ENCODE data around the gene DHRSX. TPM values are rescaled to one million over a fixed set of nuclear protein-coding genes. Genes with fewer than 3 reads are reported as not detected.
A peak's percentile ranks its signal among the peaks of the same experiment; 100 is the strongest.
"Not testable (repeated sequence)": the region's sequence is repeated elsewhere in the genome, so short reads cannot be mapped to it uniquely, and the experiment has no call there.

The DHRSX gene
- total RNA-seq, 6 donors from 2014 or later = 18.2 to 34.8 (median 21.2) TPM

DNA sequence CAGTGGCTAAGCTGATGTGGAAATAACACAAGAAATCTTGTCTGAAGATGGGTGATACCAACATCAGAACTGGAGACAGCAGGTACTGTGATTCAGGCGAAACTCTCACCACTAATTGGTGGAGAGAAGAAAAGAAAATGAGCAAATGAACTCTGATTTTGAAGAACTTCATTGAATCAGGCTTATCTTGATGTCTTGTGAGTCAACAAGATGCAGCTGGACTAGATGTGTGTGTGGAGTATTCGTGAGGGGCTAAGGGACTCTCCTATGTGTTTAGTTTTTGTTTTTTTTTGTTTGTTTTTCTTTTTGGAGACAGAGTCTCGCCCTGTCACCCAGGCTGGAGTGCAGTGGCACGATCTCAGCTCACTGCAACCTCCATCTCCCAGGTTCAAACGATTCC is 131.6 kb downstream of the DHRSX start:
- H3K4me3 ChIP-seq = no peak overlapping the region
- no peak overlapping the region for H3K27ac ChIP-seq
- H3K9me3 ChIP-seq = no peaks in the 10 kb centered on the region
- DNase-seq (no peak), ATAC-seq (ENCODE audit: low FRiP score in 2 of 2) (no peak)
- no peaks in the 10 kb centered on the region for H3K4me1 ChIP-seq
- WGBS, 2 donors = 76 to 84% methylated on average over 5 of the region's 5 CpGs
- H3K27me3 ChIP-seq = no peaks in the 10 kb centered on the region
- no peaks in the 10 kb centered on the region for H3K36me3 ChIP-seq
- TF ChIP-seq EP300 (IDR thresholded peaks at IDR 0.05) (no peak), POLR2AphosphoS5 (IDR thresholded peaks at IDR 0.05) (no peak), POLR2A (IDR thresholded peaks at IDR 0.05) (no peak)
- TF ChIP-seq, protein P1, sequence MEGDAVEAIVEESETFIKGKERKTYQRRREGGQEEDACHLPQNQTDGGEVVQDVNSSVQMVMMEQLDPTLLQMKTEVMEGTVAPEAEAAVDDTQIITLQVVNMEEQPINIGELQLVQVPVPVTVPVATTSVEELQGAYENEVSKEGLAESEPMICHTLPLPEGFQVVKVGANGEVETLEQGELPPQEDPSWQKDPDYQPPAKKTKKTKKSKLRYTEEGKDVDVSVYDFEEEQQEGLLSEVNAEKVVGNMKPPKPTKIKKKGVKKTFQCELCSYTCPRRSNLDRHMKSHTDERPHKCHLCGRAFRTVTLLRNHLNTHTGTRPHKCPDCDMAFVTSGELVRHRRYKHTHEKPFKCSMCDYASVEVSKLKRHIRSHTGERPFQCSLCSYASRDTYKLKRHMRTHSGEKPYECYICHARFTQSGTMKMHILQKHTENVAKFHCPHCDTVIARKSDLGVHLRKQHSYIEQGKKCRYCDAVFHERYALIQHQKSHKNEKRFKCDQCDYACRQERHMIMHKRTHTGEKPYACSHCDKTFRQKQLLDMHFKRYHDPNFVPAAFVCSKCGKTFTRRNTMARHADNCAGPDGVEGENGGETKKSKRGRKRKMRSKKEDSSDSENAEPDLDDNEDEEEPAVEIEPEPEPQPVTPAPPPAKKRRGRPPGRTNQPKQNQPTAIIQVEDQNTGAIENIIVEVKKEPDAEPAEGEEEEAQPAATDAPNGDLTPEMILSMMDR (IDR thresholded peaks at IDR 0.05) = no peak

DNA sequence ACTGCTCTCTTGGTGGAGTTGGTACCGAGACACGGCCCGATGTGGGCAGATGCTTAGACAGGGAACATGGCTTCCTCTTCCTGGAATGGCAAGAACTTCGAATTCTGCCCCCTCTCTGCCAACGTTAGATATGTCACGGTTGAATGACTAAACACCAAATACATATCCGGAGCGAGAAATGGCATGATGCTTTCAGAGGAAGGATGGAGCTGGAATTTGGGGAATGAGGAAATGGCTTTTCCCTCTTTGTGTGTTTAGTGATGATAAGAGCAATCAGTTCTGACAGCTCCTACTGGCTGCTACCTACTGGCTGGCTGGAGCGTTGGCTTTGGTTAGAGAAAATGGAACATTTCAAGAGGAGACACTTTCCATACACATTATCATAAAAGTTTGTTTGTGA is 140.0 kb downstream of the DHRSX start:
- H3K36me3 ChIP-seq = no peaks in the 10 kb centered on the region
- 75 to 93% methylated on average over 9 of the region's 9 CpGs for WGBS, 2 donors
- ATAC-seq (ENCODE audit: low FRiP score in 2 of 2) = no peak
- H3K9me3 ChIP-seq = no peaks in the 10 kb centered on the region
- no peak overlapping the region for H3K4me3 ChIP-seq
- no peak overlapping the region for H3K27ac ChIP-seq
- no peak for TF ChIP-seq EP300 (IDR thresholded peaks at IDR 0.05)
- TF ChIP-seq, protein P1 (IDR thresholded peaks at IDR 0.05) = no peak
- TF ChIP-seq POLR2AphosphoS5 (IDR thresholded peaks at IDR 0.05) = no peak
- no peak for TF ChIP-seq POLR2A (IDR thresholded peaks at IDR 0.05)
- H3K4me1 ChIP-seq = no peaks in the 10 kb centered on the region
- no peaks in the 10 kb centered on the region for H3K27me3 ChIP-seq
- no peak for DNase-seq

DNA sequence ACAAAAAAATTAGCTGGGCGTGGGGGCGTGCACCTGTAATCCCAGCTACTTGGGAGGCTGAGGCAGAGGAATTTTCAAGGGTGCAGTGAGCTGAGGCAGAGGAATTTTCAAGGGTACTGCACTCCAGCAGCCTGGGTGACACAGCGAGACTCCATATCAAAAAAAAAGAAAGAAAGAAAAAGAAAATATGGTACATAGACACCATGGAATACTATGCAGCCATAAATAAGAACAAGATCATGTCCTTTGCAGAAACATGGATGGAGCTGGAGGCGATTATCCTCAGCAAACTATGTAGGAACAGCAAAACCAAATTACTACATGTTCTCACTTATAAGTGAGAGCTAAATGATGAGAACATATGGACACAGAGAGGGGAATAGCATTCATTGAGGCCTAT is 141.3 kb downstream of the DHRSX start:
- WGBS, 2 donors = 94 to 97% methylated on average over 4 of the region's 4 CpGs
- not testable (repeated sequence) for H3K9me3 ChIP-seq

DNA sequence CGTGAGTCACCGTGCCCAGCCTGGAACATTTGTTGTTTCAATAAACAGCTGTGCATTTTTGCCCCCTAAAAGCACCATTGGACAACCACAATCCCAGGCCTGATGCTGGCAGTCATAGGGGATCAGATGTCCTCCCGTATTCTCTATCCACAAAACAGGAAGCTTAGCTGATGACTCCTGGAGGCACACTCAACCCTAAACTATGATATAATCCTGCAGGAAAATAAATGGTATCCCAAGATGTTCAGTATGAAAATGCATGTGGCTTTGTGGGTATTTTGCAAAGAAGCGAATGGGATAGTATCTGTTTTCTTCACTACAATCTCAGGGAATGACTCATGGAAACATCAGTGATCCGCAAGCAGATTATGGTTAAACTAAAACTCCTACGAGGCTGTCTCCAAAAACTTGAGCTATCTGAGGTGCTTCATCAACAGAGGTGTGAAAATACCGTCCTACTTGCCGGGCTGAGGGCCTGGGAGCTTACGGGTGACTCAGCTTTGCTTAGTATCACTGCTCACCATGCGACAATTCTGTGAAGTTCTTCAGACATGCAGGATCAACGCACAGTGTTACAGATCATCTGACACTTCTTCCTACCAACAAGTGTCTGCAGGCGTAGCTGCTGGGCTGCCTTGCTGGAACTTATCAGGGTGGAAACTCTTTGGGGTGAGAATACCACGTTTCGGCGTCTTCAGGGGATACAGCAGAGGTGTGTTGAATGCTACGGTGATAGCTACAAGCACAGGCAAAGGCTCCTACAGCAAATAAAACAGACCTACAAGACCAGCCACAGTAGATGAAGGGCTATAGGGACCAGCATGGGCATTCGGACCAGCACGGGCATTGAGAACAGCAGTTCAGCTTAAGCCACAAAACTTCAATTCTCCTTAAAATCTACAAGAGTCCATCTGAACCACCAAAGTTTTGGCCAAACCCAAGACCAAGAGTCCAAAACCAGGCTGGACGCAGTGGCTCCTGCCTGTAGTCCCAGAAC is 148.5 kb downstream of the DHRSX start:
- Histone ChIP-seq H3K27ac (no peak overlapping the region), H3K9me3 (no peaks in the 10 kb centered on the region), H3K4me3 (no peak overlapping the region), H3K27me3 (no peaks in the 10 kb centered on the region), H3K36me3 (no peaks in the 10 kb centered on the region), H3K4me1 (no peaks in the 10 kb centered on the region)
- no peak for DNase-seq
- TF ChIP-seq POLR2AphosphoS5 (IDR thresholded peaks at IDR 0.05) = no peak
- no peak for TF ChIP-seq POLR2A (IDR thresholded peaks at IDR 0.05)
- TF ChIP-seq EP300 (IDR thresholded peaks at IDR 0.05) = no peak
- TF ChIP-seq, protein P1 (IDR thresholded peaks at IDR 0.05) = no peak
- ATAC-seq (ENCODE audit: low FRiP score in 2 of 2) = no peak
- 88 to 95% methylated on average over 18 to 19 of the region's 19 CpGs for WGBS, 2 donors

More for the DNA sequence above, 141.3 kb downstream of the DHRSX start:
- not testable (repeated sequence) for H3K27me3 ChIP-seq; H3K4me1 ChIP-seq; DNase-seq; H3K27ac ChIP-seq; ATAC-seq (ENCODE audit: low FRiP score in 2 of 2); H3K36me3 ChIP-seq; H3K4me3 ChIP-seq

DNA sequence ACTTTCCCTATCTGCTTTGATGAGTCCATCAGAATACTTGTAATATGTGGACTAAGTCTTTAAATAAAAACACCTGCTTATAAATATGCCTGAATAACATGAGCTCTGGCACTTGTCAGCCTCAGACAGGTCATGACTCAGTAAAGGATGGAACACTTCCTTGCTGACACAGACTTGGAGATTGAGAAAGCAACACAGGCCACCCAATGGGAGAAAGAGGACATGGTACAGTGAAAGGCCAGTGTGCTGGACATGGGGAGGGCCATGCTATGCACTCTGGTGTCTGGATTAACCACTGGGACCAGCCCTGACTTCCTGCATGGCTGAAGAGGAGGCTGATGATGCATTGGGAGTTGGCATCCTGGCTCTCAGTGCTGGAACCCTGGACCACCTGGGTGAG is 149.5 kb downstream of the DHRSX start:
- H3K9me3 ChIP-seq = no peaks in the 10 kb centered on the region
- no peaks in the 10 kb centered on the region for H3K27me3 ChIP-seq
- no peaks in the 10 kb centered on the region for H3K36me3 ChIP-seq
- ATAC-seq (ENCODE audit: low FRiP score in 2 of 2) (peak; percentile 22 to 28), DNase-seq (no peak)
- H3K4me3 ChIP-seq = no peak overlapping the region
- no peaks in the 10 kb centered on the region for H3K4me1 ChIP-seq
- H3K27ac ChIP-seq = no peak overlapping the region
- TF ChIP-seq POLR2A (IDR thresholded peaks at IDR 0.05) (no peak), POLR2AphosphoS5 (IDR thresholded peaks at IDR 0.05) (no peak), EP300 (IDR thresholded peaks at IDR 0.05) (no peak)
- TF ChIP-seq, protein P1 (IDR thresholded peaks at IDR 0.05) = no peak

DNA sequence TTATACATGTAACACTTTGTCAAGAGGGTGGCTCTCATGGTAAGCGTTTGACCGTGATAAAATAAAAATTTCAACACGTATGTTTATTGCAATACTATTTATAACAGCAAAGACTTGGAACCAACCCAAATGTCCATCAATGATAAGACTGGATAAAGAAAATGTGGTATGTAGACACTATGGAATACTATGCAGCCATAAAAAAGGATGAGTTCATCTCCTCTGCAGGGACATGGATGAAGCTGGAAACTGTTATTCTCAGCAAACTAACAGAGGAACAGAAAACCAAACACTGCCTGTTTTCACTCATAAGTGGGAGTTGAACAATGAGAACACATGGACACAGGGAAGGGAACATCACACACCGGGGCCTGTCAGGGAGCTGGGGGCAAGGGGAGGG is 150.1 kb downstream of the DHRSX start:
- 83 to 96% methylated on average over 4 of the region's 4 CpGs for WGBS, 2 donors
- H3K27ac ChIP-seq, H3K36me3 ChIP-seq: not testable (repeated sequence)

DNA sequence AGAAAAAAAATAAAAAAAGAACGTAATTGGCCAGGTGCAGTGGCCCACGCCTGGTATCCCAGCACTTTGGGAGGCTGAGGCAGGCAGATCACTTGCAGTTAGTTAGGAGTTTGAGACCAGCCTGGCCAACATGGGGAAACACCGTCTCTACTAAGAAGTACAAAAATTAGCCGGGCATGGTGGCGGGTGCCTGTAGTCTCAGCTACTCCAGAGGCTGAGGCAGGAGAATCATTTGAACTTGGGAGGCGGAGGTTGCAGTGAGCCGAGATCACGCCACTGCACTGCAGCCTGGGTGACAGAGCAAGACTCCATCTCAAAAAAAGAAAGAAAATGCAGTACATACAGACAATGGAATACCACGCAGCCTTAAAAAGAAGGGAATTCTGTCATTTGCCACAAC is 150.7 kb downstream of the DHRSX start:
- DNase-seq; H3K27me3 ChIP-seq; ATAC-seq (ENCODE audit: low FRiP score in 2 of 2); H3K27ac ChIP-seq; H3K9me3 ChIP-seq; H3K36me3 ChIP-seq; H3K4me1 ChIP-seq; H3K4me3 ChIP-seq: not testable (repeated sequence)
- WGBS, 2 donors = 94 to 97% methylated on average over 9 of the region's 9 CpGs

More for the DNA sequence above, 150.1 kb downstream of the DHRSX start:
- H3K9me3 ChIP-seq; ATAC-seq (ENCODE audit: low FRiP score in 2 of 2); H3K4me1 ChIP-seq; H3K4me3 ChIP-seq; H3K27me3 ChIP-seq; DNase-seq: not testable (repeated sequence)

Data from upper lobe of left lung (tissue), 6 donors.